ENCODE data around the gene MPLKIP.

GRCh38 chr7:40177071-40177470, 42.6 kb upstream of the MPLKIP start:
- no peak for TF ChIP-seq CTCF (IDR thresholded peaks at IDR 0.05)
- TF ChIP-seq ZFX (IDR thresholded peaks at IDR 0.05; ENCODE audit: borderline replicate concordance): no peak

Data from 22Rv1 (cell line).